Left colon (tissue), 2 donors: Measurements from ENCODE around the gene FRMPD4. TPM values are rescaled to one million over a fixed set of nuclear protein-coding genes. Genes with fewer than 3 reads are reported as not detected.

Experiments
- ATAC-seq: fragments of 200-7000 bp; cut with Tn5 transposase; one replicate; pipeline ENCODE4 v1.9.1; 2020; ENCODE audit warnings: mild to moderate bottlenecking, moderate library complexity
- DNase-seq, 2 donors: peaks; one replicate each; pipeline ENCODE4 v3.0.0-alpha.2; 2020
- intact Hi-C, 2 donors: fragments of 100-400 bp; cut with DNase I in 1 of 2; cut with micrococcal nuclease in 1 of 2; formaldehyde crosslinking; loops; one replicate each; pipeline versions ENCODE4 v1.11.2 to v1.14.0; 2022; cut with DNase I, micrococcal nuclease
- total RNA-seq, 2 donors: library from RNA; stranded (reverse); fragmentation: NEBNext Ultra II Directional; extraction: Animal tissue kit (Norgen Biotek cat#: 25700); gene quantifications; one replicate each; pipeline ENCODE4 v1.2.1, GENCODE V29; 2021
- donor health status: DM: no; HTN: no; CAD: no.
- donor health status: DM: yes; HTN: yes; CAD: no.

The FRMPD4 gene
- total RNA-seq, 2 donors from 2014 or later: 0.03 to 0.59 TPM

DNA sequence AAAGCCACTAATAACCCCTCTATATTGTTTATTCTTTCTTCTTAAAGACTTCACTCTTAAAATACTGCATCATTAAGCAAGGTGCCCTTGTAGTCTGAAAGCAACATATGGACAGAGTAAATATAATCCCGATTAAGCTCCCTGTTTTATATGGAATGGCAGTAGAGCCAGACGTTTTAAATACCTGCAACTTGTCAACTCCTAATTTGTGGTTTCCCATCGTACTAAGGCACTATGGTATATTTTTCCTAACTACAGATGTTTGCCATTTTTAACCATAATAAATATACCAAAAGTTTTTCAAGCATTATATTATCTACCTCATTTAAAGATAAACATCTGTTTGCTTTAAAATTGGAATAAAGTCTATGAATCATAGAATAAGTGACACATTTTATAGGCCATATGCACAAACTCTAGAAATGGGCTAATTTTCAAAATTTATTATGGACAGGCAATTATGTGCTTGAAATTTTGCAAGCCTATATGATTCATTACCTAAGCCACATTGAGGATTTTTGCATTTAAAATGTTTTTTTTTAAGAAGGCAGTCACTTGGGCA is 194.6 kb downstream of the FRMPD4 start:
- intact Hi-C loops: no loop called here
- ATAC-seq (no peak), DNase-seq (no peak)

DNA sequence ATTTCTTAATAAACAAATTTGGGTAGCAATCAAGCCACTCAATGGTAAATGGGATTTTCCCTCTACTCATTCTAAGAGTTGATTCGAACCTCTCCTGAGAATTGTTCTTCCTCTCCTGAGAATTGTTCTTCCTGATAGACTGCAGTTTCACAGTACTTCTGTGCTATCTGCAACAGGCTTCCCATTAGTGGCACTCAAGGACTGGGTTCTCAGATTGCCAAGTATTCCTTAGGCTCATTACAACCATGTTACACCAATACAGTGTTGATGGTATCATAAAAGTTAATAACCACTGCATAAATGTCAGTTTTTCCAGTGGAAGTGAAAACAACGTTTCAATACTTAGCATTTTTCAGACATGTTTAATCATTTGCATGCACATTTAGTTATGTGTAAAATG is 201.6 kb downstream of the FRMPD4 start:
- intact Hi-C loops: no loop called here
- no peak for DNase-seq

DNA sequence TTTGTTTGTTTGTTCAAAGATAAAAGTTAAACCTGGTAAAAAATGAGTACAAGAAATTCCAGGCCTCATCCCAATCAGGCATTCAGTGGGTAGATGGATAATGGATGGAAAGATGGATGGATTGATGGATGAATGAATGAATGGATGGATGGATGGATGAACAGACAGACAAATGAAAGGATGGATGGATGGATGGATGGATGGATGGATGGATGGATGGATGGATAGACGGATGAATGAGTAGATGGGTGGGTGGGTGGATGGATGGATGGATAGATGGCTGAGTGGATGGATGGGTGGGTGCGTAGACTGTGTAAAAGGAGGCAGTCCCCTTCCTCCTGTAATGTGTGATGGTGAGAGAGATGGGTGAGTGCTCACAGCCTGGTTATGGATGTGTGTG is 206.7 kb downstream of the FRMPD4 start:
- ATAC-seq (no peak), DNase-seq (no peak)
- intact Hi-C loops: no loop called here

More for the DNA sequence above, 201.6 kb downstream of the FRMPD4 start:
- no peak for ATAC-seq

DNA sequence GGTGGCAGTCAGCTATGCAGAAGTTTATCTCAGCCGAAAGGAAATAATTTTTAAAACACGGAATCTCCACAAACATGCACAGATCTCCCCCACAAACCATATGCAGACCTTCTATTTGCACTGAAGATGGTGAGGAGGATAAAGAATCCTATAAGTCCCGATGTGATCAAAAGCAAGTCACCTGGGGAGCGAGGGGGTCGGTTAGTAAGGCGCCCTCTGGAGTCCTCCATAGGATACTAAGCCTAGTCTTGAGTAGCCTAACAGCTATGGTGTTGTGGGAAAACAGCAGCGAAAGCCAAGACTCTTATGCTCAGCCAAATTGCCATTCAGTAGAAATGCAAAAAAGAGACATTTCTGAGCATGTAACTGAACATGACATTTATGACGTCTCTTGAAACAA is 210.9 kb downstream of the FRMPD4 start:
- intact Hi-C loops: no loop called here
- ATAC-seq: no peak
- no peak for DNase-seq

DNA sequence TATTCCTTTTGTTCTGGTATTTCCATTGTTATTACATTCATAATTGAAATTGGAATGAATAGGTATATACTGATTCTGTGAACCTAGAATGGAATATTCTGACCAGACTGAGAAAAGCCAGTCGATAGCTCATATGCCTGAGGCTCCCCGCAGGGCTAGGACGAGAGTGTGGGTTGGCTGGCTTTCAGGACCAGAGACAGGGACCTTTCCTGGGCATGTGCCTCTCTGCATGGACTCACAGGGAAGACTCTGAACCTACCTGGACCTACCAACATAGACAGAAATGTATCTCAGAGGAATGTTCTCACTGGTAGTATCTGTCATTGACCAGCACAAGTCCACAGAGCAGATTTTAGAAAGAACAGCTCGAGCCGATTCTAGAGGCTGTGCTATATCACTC is 214.6 kb downstream of the FRMPD4 start:
- no peak for DNase-seq
- intact Hi-C loops: no loop called here
- ATAC-seq: no peak

DNA sequence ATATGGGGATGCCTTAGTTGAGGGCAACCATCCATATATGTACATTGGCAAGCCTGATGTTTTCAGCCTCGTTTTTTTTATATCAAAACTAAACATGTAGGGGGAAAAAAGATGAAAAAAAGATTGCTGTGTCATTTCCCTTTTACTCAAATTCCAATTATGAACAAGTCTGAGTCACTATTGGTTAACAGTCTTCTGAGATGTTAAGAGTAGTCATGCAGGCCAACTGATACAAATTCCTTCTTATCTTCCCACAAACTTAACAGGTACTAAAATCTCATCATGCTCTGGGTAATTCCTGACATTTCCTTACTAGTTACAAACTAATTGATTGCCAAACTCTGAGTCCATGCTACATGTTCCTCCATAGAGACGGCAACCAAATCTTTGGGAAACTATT is 222.1 kb downstream of the FRMPD4 start:
- intact Hi-C loops: no loop called here
- no peak for ATAC-seq
- DNase-seq: no peak

DNA sequence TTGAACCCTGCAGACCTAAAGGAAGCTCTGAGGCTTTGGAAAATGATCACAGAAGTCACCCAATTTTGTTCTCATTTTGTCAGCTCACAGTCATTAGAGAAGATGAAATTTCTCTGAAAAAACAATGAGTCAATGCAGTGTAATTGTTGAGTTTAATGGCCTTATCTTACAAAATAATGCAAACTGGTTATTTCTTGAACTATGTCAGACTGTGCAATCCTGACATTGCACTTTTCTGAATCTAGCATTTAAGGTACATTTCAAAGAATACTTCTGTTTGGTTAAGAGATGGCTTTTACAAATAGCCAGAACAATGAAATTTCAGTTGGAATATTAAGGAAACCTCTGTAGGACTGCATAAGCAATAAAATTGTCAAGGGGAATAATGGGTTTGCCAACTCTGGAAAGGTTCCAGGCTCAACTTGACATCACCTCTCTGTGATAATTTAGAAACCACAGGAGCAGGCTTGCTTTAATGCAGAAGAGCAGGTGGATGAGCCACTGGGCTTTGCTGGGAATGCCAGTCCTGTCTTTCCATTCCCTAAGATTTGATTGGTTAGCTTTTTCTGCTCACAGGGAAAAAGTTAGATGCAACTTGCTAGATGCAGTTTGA is 222.8 kb downstream of the FRMPD4 start:
- intact Hi-C loops: no loop called here
- DNase-seq (no peak), ATAC-seq (no peak)

DNA sequence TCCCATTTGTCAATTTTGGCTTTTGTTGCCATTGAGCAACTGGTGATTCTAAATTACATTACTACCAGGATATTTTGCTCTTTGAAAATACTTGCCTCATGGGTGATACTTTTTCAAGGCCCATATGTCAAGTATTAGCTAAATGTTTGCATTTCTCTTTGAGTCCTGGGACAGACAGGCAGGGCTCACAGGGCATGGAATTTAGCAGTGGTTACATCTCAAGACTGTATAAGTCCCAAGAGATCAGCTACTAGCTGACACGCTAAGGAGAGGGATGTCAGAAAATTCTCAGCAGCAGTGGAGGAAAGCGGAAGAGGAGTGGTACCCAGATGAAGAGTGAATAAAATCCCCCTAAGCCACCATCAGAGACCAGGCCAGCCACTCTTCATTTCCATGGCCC is 224.9 kb downstream of the FRMPD4 start:
- ATAC-seq (no peak), DNase-seq (no peak)
- intact Hi-C loops: no loop called here

DNA sequence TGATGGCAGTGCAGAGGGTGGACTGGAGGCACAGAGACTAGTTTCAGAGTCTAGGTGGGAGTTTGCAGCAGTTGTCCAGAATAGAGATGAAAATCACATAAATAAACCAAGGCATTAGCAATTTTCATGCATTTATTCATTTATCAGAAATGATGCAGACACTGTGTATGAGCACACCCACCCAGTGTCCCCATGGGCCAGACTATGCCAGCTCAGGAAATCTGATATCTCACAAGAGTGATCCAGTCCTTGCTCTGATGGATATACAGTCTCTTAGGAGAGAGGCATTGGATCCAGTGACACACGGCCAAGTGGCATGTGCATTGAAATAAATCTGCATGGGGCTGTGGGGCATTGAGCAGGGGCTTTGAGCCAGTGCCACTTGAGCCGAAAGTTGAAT is 228.2 kb downstream of the FRMPD4 start:
- intact Hi-C loops: no loop called here
- DNase-seq (no peak), ATAC-seq (no peak)

DNA sequence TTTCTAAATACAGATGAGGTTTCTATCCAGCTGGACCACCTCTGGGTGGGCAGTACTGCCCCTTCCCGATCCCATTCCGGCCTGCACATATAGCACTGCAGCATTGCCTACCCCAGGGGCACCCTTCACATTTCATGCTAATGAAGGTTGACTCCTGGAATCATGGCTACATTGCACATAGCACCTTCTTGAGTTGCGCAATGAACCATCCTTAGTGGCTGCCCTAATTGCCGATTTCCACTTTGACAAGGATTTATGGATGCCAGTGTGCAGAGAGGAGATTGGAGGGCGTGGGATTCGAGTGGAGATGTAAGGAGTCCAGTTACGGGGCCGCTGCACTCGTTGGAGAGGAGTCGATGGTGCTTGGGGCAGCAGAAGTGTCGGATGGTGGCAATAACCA is 229.0 kb downstream of the FRMPD4 start:
- DNase-seq (no peak), ATAC-seq (no peak)
- intact Hi-C loops: no loop called here

DNA sequence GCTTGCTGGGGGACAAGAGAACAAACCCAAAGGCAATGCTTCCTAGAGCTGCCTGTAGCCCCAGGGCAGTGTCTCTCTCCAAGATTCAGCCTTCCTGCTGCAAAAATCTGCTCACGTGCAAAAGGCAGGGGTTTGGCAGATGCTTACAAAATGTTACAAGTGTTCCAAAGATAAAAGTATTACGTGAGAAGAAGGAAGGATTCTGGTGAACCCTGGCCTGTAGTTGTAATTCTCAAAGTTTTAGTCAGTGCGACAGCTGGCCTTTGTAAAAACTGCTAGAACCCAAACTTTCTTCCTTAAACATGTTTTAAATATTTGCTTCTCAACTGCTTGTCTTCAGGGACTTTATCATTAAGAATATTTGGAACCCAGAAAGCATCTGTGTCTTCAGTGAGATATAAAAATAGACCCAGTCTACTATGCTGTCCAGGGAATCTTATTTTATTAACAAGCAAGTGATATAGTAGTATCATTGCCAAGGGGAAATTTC is 232.3 kb downstream of the FRMPD4 start:
- intact Hi-C loops: no loop called here
- DNase-seq (no peak), ATAC-seq (no peak)

DNA sequence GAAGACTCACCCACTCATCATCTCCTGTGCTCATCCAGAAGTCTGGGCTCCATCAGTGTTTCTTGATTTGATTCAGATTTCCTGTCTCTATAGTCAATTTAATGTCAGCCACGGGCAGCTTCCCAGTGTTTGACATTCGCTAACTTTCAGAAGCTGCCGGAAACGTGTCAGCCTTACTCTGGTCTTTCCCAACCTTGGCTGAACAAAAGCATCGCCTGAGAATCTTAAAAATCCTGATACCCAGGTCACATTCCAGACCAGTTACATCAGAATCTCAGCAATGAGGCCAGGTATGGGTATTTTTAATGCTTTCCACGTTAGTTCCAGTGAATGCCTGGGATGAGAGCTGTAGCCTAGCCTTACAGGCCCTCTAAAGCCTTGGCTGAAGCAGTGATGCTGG is 233.8 kb downstream of the FRMPD4 start:
- intact Hi-C loops: no loop called here
- no peak for ATAC-seq

DNA sequence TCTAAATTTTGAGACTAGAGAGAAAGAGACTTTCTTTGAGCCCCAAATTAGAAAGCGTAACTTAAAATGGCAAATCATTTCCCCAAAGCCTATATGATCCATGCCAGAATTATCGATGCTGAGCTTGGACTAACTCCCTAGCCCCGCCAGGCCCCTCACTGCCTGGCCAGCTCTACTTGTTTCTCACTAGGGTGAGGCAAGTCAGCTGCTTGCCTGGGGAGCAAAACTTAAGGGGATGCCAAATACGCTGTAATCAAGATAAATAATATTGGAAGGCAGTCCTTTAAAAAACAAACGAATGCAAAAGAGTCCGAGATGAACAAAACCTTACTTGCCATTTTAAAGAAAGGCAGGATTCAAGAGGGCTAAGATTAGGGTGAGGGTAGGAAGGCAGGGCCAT is 236.0 kb downstream of the FRMPD4 start:
- no peak for DNase-seq
- intact Hi-C loops: no loop called here
- ATAC-seq: no peak

More for the DNA sequence above, 233.8 kb downstream of the FRMPD4 start:
- DNase-seq: no peak

DNA sequence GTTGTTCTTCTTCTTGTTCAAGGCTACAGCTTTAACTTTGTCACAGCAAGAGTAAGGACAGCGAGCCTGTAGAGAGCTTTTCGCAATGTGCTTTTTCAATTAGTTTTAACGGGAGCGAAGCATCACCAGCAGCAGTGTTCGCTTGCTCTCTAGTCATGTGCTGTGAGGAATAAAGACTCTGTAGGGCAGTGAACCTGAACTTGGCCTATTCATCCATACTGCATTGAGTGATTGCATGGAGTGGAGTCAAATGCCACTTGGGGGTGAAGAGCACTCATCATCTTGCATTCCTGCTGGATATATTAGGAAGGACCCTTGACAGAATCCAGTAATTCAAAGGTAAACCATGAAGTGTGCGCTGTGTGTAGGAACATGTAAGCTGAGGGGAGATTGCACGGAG is 240.0 kb downstream of the FRMPD4 start:
- intact Hi-C loops: no loop called here

DNA sequence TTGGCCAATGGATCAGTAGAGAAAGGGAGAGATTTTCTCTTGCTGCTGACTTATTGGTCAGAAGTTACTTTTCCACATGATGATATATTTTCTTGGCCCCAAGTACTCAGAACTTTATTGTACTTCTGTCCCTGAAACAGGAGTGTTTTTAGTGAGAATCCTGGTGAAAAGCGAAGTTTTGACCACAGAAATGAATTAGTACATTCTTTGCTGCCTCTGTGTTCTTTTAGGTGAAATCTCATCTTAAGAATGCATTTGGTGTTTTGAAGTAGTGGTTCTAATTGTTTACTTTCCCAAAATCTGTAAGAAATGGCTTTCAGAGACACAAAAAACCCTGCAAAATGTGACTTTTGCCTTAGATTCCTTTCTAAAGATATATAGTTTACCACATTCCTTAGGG is 240.4 kb downstream of the FRMPD4 start:
- intact Hi-C loops: no loop called here
- no peak for DNase-seq
- no peak for ATAC-seq

More for the DNA sequence above, 240.0 kb downstream of the FRMPD4 start:
- ATAC-seq (no peak), DNase-seq (no peak)

DNA sequence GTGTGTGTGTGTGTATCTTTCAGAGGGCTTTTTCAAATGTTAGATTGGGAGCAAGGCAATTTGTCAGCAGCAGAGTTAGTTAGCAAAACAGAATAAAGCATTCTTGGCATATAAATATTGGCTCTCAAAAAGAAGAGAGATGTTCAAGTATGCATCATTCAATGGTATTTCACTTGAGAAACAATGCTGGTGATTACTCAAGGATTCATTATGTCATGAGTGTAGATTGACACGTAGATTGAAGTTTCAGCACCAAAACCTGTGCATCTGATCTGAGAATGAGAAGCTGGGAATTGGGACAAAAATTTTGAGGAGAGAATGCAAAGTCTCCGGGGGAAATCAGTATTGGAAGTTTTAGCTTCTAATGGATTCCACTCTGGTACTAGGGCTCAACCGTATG is 241.4 kb downstream of the FRMPD4 start:
- ATAC-seq (no peak), DNase-seq (no peak)
- intact Hi-C loops: no loop called here

DNA sequence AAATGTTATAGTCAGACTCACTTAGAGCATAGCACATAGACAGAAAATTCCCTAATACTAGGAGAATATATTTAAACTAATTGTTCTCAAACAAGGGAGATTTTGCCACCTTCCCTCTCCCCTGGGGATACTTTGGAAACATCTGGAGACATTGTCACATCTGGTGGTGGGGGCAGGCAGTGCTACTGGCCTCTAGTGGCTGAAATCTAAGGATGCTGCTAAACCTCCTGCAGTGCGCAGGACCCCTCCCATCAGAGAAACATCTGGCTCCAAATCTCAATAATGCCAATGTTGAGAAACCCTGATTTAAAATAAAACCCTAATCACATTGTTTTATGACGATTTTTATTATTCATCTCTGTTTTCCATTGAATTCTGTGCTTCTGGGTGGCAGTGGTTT is 244.9 kb downstream of the FRMPD4 start:
- intact Hi-C loops: no loop called here
- no peak for ATAC-seq
- DNase-seq: no peak

DNA sequence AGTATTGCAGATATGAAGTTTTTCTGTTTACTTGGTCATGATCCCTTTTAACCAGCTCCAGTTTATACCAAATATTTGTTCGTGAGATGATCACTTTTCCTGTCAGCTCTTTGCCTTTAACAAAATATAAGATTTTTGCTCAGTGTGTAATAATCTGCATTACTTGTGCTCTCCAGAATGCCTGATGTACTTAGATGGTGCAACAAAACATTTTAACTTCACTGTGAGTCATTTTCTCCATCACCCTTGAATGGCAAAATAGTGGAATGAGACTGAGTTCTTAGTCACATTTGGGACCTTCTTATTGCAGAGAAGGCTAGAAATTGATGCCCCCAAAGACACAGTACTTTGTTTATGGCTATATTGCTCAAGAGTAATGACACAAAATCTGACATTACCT is 252.0 kb downstream of the FRMPD4 start:
- intact Hi-C loops: no loop called here
- DNase-seq: no peak

DNA sequence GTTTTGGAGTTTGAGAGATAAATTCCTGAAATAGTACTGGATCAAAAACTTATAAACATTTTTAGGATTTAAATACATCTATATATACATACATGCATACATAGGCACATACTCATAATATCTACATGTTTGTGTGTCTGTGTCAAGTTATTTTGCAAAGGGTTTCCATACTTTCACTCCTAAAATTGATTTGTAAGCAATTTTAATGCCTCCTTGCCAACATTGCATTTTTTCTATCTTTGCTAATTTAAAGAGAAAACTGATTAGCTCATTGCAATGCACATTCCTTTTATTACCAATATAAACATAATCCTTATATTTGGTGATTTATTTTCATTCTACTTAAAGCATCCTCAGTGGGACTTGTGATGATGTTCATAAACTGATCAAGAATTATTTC is 258.3 kb downstream of the FRMPD4 start:
- intact Hi-C loops: no loop called here
- no peak for DNase-seq
- ATAC-seq: no peak

More for the DNA sequence above, 252.0 kb downstream of the FRMPD4 start:
- ATAC-seq: no peak

DNA sequence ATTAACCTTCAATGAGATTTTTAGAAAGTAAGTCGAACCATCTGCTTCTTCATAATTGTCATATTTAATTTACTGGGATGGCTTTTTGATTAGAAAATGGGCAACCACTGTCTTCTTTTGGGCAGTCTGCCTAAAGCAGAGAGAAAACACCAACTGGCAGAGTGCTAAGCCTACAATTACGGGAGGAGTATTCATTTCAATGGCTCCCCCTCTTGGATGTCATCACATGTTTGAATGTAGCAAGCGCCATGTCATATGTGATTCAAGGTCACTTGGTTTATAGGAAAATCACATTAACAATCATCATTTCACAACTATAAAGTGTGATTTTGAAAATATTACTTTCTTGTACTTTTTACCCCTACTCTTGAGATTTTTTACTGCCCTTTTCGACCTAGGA is 261.9 kb downstream of the FRMPD4 start:
- DNase-seq (no peak), ATAC-seq (no peak)
- intact Hi-C loops: no loop called here

DNA sequence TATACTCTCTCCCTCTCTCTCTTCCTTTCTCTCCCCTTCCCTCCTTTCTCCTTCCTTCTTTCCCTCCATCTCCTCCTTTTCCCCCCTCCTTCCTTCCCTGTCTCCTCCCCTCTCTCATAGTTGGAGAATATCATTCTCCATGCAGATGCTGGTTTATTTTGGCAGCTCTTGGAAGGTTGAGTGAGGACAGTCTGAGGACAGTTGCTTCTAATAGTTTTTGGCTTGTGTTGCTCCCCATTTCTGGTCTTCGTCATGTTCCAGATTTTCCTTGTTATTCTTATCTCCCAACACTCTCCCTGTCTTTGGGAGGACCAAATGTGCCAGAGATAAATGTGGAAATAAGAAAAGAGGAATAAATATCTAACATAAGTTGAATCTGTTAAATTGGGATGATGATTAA is 263.0 kb downstream of the FRMPD4 start:
- DNase-seq: no peak
- intact Hi-C loops: no loop called here
- ATAC-seq: no peak
